Breast epithelium (tissue), 4 donors: ENCODE measurements around the gene MUC4. TPM values are rescaled to one million over a fixed set of nuclear protein-coding genes. Genes with fewer than 3 reads are reported as not detected.

ENCODE experiments used
- DNase-seq, 2 donors: peaks; one replicate each; pipeline ENCODE4 v3.0.0-alpha.2; 2019; ENCODE audit warnings: low spot score in 2 of 2
- H3K27ac ChIP-seq, 2 donors: fragments of 200-600 bp; sonication (generic) in 1 of 2; one replicate each; pipeline ENCODE4 v1.5.1; 2016 to 2019; ENCODE audit warnings: mild to moderate bottlenecking in 1 of 2
- H3K27me3 ChIP-seq, 2 donors: fragments of 200-600 bp; sonication (generic) in 1 of 2; one replicate each; pipeline versions ENCODE4 v1.5.1 to v1.6.0; 2017 to 2019; ENCODE audit warnings: control low read depth in 1 of 2, mild to moderate bottlenecking in 1 of 2
- H3K36me3 ChIP-seq: fragments of 200-600 bp; one replicate; pipeline ENCODE4 v1.5.1; 2019
- H3K4me1 ChIP-seq, 2 donors: fragments of 200-600 bp; sonication (generic); one replicate each; pipeline ENCODE4 v1.5.1; 2016 to 2019; ENCODE audit warnings: control low read depth in 1 of 2
- H3K4me3 ChIP-seq, 3 donors: fragments of 200-600 bp; sonication (generic); 1 replicate in 2 of 3; 2 replicates in 1 of 3; pipeline ENCODE4 v1.5.1; 2016 to 2019; ENCODE audit warnings: mild to moderate bottlenecking in 3 of 3, moderate library complexity in 2 of 3
- H3K9me3 ChIP-seq, 2 donors: fragments of 200-600 bp; sonication (generic) in 1 of 2; one replicate each; pipeline ENCODE4 v1.5.1; 2016 to 2019; ENCODE audit warnings: control low read depth in 1 of 2
- CTCF ChIP-seq, 3 donors: fragments of 450-650 bp; IDR thresholded peaks; one replicate each; pipeline ENCODE4 v1.5.1; 2016 to 2017; ENCODE audit warnings: antibody characterized with exemption in 3 of 3, mild to moderate bottlenecking in 3 of 3, moderate library complexity in 3 of 3
- POLR2A ChIP-seq: fragments of 450-650 bp; IDR thresholded peaks from one replicate; pipeline ENCODE4 v1.6.1; 2016; ENCODE audit warnings: antibody characterized with exemption, mild to moderate bottlenecking, moderate library complexity
- POLR2AphosphoS5 ChIP-seq, 3 donors: sonication (generic); formaldehyde crosslinking; IDR thresholded peaks; one replicate each; pipeline ENCODE4 v1.6.1; 2017; ENCODE audit warnings: antibody characterized with exemption in 3 of 3
- intact Hi-C: fragments of 100-400 bp; cut with DNase I; formaldehyde crosslinking; loops from one replicate; pipeline ENCODE4 v1.15.1; 2023; ENCODE audit warnings: low total_unique reads
- total RNA-seq, 3 donors: library from RNA; depleted of rRNA; stranded (reverse); fragments of >200 nt; gene quantifications; one replicate each; pipeline ENCODE4 v1.1.0, GENCODE V29; 2016

MUC4 gene
- total RNA-seq, 3 donors from 2014 or later, result under 0.01 to 1.3 TPM; not detected in 1

GRCh38 chr3:195835791-195836190 is 24.1 kb upstream of the MUC4 start:
- intact Hi-C loops, result no loop called here
- Histone ChIP-seq H3K4me1 (no peaks in the 10 kb centered on the region), H3K36me3 (no peaks in the 10 kb centered on the region), H3K27ac (no peak overlapping the region), H3K4me3 (no peak overlapping the region), H3K27me3 (no peaks in the 10 kb centered on the region), H3K9me3 (no peaks in the 10 kb centered on the region)
- no peak for DNase-seq
- TF ChIP-seq POLR2AphosphoS5 (IDR thresholded peaks at IDR 0.05), result no peak
- no peak for TF ChIP-seq POLR2A
- TF ChIP-seq CTCF (IDR thresholded peaks at IDR 0.05), result no peak

- no peaks in the 10 kb centered on the region for H3K9me3 ChIP-seq
- H3K27me3 ChIP-seq, result no peaks in the 10 kb centered on the region
- intact Hi-C loops, result no loop called here
- no peaks in the 10 kb centered on the region for H3K4me1 ChIP-seq
- no peak overlapping the region for H3K4me3 ChIP-seq
- TF ChIP-seq POLR2A, result no peak
- TF ChIP-seq CTCF (IDR thresholded peaks at IDR 0.05), result no peak
- no peak for TF ChIP-seq POLR2AphosphoS5 (IDR thresholded peaks at IDR 0.05)
- no peaks in the 10 kb centered on the region for H3K36me3 ChIP-seq
- no peak overlapping the region for H3K27ac ChIP-seq
- no peak for DNase-seq
Observed at GRCh38 chr3:195834675-195835583, 23.2 kb upstream of the MUC4 start.

- no peak overlapping the region for H3K27ac ChIP-seq
- no peaks in the 10 kb centered on the region for H3K27me3 ChIP-seq
- H3K36me3 ChIP-seq, result no peaks in the 10 kb centered on the region
- no peaks in the 10 kb centered on the region for H3K4me1 ChIP-seq
- no peak for DNase-seq
- TF ChIP-seq CTCF (IDR thresholded peaks at IDR 0.05) (no peak), POLR2A (no peak), POLR2AphosphoS5 (IDR thresholded peaks at IDR 0.05) (no peak)
- H3K4me3 ChIP-seq, result no peak overlapping the region
- intact Hi-C loops, result loop anchor here (1.0 to 5.0 kb wide), 2 partner anchors 40 to 138 kb away; no protein-coding TSS in a partner anchor
- no peaks in the 10 kb centered on the region for H3K9me3 ChIP-seq
Observed at GRCh38 chr3:195829897-195830254, 18.1 kb upstream of the MUC4 start.

GRCh38 chr3:195828762-195829161 is 17.0 kb upstream of the MUC4 start:
- no peak for DNase-seq

More at GRCh38 chr3:195828762-195829161, 17.0 kb upstream of the MUC4 start:
- Histone ChIP-seq H3K27me3 (no peaks in the 10 kb centered on the region), H3K36me3 (no peaks in the 10 kb centered on the region), H3K4me1 (no peaks in the 10 kb centered on the region), H3K9me3 (no peaks in the 10 kb centered on the region), H3K27ac (no peak overlapping the region), H3K4me3 (no peak overlapping the region)
- intact Hi-C loops, result loop anchor here (5.0 kb wide), 1 partner anchor 136 kb away; no protein-coding TSS in a partner anchor
- TF ChIP-seq POLR2AphosphoS5 (IDR thresholded peaks at IDR 0.05) (no peak), CTCF (IDR thresholded peaks at IDR 0.05) (no peak), POLR2A (no peak)
